OCI-LY7 (cell line): ENCODE results near the gene ESR2. TPM values are rescaled to one million over a fixed set of nuclear protein-coding genes. Genes with fewer than 3 reads are reported as not detected.

Experiments
- BruUV-seq: library from RNA; stranded (reverse); fragments of 400-500 nt; replicated peaks from 2 replicates; lab custom pipeline; 2021; lab: Mats Ljungman, UMichigan
- CTCF ChIA-PET: fragments of 300-600 bp; sonication (Branson Sonifier 250); formaldehyde crosslinking; loops from one replicate; lab custom pipeline; 2022; ENCODE audit warnings: antibody characterized with exemption; ENCODE audit not compliant: unreplicated experiment; lab: Charles Lee
- POLR2A ChIA-PET: fragments of 300-600 bp; sonication (Branson Sonifier 250); formaldehyde crosslinking; loops from one replicate; lab custom pipeline; 2022; ENCODE audit warnings: antibody characterized with exemption; lab: Charles Lee
- DNase-seq: peaks from one replicate; pipeline ENCODE4 v3.0.0-alpha.2; 2015; ENCODE audit warnings: low spot score
- H2AFZ ChIP-seq: fragments of 200-600 bp; sonication (generic), shearing (Covaris generic); 2 replicates; pipeline ENCODE4 v1.6.1; 2014; ENCODE audit warnings: mild to moderate bottlenecking, antibody characterized with exemption, low read length, moderate library complexity
- H3K27ac ChIP-seq: fragments of 200-600 bp; sonication (generic); 2 replicates; pipeline ENCODE4 v1.5.1; 2014; ENCODE audit warnings: mixed run types, low read depth, mild to moderate bottlenecking, moderate library complexity, low read length, inconsistent platforms; ENCODE audit not compliant: poor library complexity, severe bottlenecking
- H3K36me3 ChIP-seq: fragments of 200-600 bp; sonication (generic); 2 replicates; pipeline ENCODE4 v1.6.1; 2014; ENCODE audit warnings: mild to moderate bottlenecking, antibody characterized with exemption, low read length, moderate library complexity, mixed read lengths; ENCODE audit not compliant: insufficient read depth
- H3K4me1 ChIP-seq: fragments of 200-600 bp; sonication (generic); 2 replicates; pipeline ENCODE4 v1.5.1; 2014; ENCODE audit warnings: mild to moderate bottlenecking, low read length; ENCODE audit not compliant: insufficient read depth, poor library complexity, severe bottlenecking
- H3K4me2 ChIP-seq: fragments of 200-600 bp; sonication (generic); 2 replicates; pipeline ENCODE4 v1.6.1; 2014; ENCODE audit warnings: mild to moderate bottlenecking, low read length
- H3K4me3 ChIP-seq: fragments of 200-600 bp; sonication (generic); 2 replicates; pipeline ENCODE4 v1.5.1; 2014; ENCODE audit warnings: mild to moderate bottlenecking, low read depth, low read length; ENCODE audit not compliant: poor library complexity, severe bottlenecking
- H3K79me2 ChIP-seq: fragments of 200-600 bp; sonication (generic); 2 replicates; pipeline ENCODE4 v1.6.1; 2016; ENCODE audit warnings: low read depth, mild to moderate bottlenecking, low read length, moderate library complexity, mixed read lengths; ENCODE audit not compliant: insufficient read depth
- H3K9me2 ChIP-seq: fragments of 200-600 bp; sonication (generic); 2 replicates; pipeline ENCODE4 v1.6.1; 2016; ENCODE audit warnings: mild to moderate bottlenecking, low read length, mixed read lengths; ENCODE audit not compliant: insufficient read depth
- H3K9me3 ChIP-seq: fragments of 200-600 bp; sonication (generic); 2 replicates; pipeline ENCODE4 v1.6.1; 2014; ENCODE audit warnings: mild to moderate bottlenecking, mixed run types, low read length, mixed read lengths
- H4K20me1 ChIP-seq: fragments of 200-600 bp; sonication (generic); 2 replicates; pipeline ENCODE4 v1.6.1; 2014; ENCODE audit warnings: mild to moderate bottlenecking, antibody characterized with exemption, low read length, moderate library complexity, mixed read lengths; ENCODE audit not compliant: insufficient read depth
- CTCF ChIP-seq: fragments of 200-600 bp; sonication (generic); conservative IDR thresholded peaks from 2 replicates; pipeline ENCODE4 v1.5.1; 2014; ENCODE audit warnings: mild to moderate bottlenecking, antibody characterized with exemption, low read length, moderate library complexity, mixed read lengths
- EZH2phosphoT487 ChIP-seq: fragments of 200-600 bp; sonication (generic); IDR thresholded peaks from 2 replicates; pipeline ENCODE4 v1.6.1; 2018; ENCODE audit warnings: low read depth, borderline replicate concordance, mild to moderate bottlenecking, mixed run types, antibody characterized with exemption, low read length, moderate library complexity, mixed read lengths
- intact Hi-C: fragments of 100-400 bp; cut with micrococcal nuclease; formaldehyde crosslinking; loops from one replicate; pipeline ENCODE4 v1.10.0; 2022; ENCODE audit not compliant: unreplicated experiment
- total RNA-seq, 2 experiments: library from RNA; depleted of rRNA in 1 of 2; stranded (reverse); fragments of >200 nt in 1 of 2; shearing (Covaris generic) in 1 of 2; gene quantifications; 2 replicates each; pipeline ENCODE4 v1.2.3, GENCODE V29; 2014 to 2022

ESR2 gene
- total RNA-seq, 2 experiments from 2014 or later, result 13.4 to 37.7 TPM

GRCh38 chr14:64190974-64191502, 103.1 kb downstream of the ESR2 start:
- BruUV-seq, result no TSS peak
- Histone ChIP-seq H3K9me2 (no peaks in the 10 kb centered on the region), H3K79me2 (no peaks in the 10 kb centered on the region), H3K4me1 (peaks cover 21% of the 10 kb centered on the region), H3K4me2 (no peak overlapping the region), H3K27ac (no peak overlapping the region), H3K4me3 (no peak overlapping the region), H4K20me1 (no peaks in the 10 kb centered on the region), H2AFZ (no peak overlapping the region), H3K36me3 (peaks cover 94% of the 10 kb centered on the region), H3K9me3 (no peaks in the 10 kb centered on the region)
- intact Hi-C loops, result no loop called here
- TF ChIP-seq CTCF (no peak), EZH2phosphoT487 (no peak)
- DNase-seq, result no peak
- ChIA-PET CTCF (no interaction called here), POLR2A (interaction anchor here (0.5 to 0.7 kb wide), 4 partner anchors 12 to 199 kb away, joined by 3 read pairs; no protein-coding TSS in a partner anchor)

DNA sequence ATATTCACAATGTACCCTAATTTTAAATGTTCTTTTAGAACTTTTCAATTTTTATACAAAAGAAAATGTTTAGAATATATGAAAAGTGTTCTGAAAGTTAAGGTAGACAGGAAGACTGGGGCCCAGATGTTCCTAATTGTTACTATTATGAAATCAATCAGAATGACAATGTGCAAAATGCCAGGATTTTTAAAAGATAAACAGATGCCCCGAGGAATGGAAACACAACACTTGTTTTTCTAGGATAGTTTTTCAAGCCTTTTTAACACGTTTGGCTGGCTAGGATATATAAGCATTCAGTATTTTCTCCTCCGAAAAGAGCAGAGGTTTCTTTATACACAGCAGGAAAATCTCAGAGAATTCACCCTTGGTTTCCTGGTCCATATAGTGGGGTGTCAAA, 106.8 kb downstream of the ESR2 start:
- no peaks in the 10 kb centered on the region for H3K9me2 ChIP-seq
- BruUV-seq, result no TSS peak
- H3K4me3 ChIP-seq, result no peak overlapping the region
- no peaks in the 10 kb centered on the region for H3K4me1 ChIP-seq
- H3K9me3 ChIP-seq, result 0 out of 2 replicates have a peak, but pooled peaks cover 6% of the 10 kb centered on the region
- no peak overlapping the region for H2AFZ ChIP-seq
- peaks cover 86% of the 10 kb centered on the region for H3K36me3 ChIP-seq
- no peaks in the 10 kb centered on the region for H3K79me2 ChIP-seq
- DNase-seq, result no peak
- CTCF ChIA-PET, result no interaction called here
- POLR2A ChIA-PET, result no interaction called here
- no peaks in the 10 kb centered on the region for H4K20me1 ChIP-seq
- TF ChIP-seq EZH2phosphoT487, result no peak
- no peak for TF ChIP-seq CTCF
- intact Hi-C loops, result no loop called here
- no peak overlapping the region for H3K27ac ChIP-seq
- no peak overlapping the region for H3K4me2 ChIP-seq

GRCh38 chr14:64186231-64187129, 107.7 kb downstream of the ESR2 start:
- Histone ChIP-seq H3K9me2 (no peaks in the 10 kb centered on the region), H4K20me1 (no peaks in the 10 kb centered on the region), H2AFZ (no peak overlapping the region), H3K36me3 (peaks cover 84% of the 10 kb centered on the region), H3K79me2 (no peaks in the 10 kb centered on the region), H3K9me3 (0 out of 2 replicates have a peak, but pooled peaks cover 6% of the 10 kb centered on the region), H3K27ac (no peak overlapping the region), H3K4me2 (no peak overlapping the region), H3K4me3 (no peak overlapping the region), H3K4me1 (no peaks in the 10 kb centered on the region)
- DNase-seq, result no peak
- ChIA-PET POLR2A (no interaction called here), CTCF (no interaction called here)
- BruUV-seq, result no TSS peak
- no peak for TF ChIP-seq CTCF
- TF ChIP-seq EZH2phosphoT487, result no peak
- intact Hi-C loops, result no loop called here
